Gastrocnemius medialis (tissue), 4 donors: Measurements from ENCODE around the gene SLC45A1.

Experiments
- POLR2A ChIP-seq, 2 donors: fragments of 450-650 bp; IDR thresholded peaks; one replicate each; pipeline ENCODE4 v1.6.1; 2017; ENCODE audit warnings: antibody characterized with exemption in 2 of 2, mild to moderate bottlenecking in 2 of 2, moderate library complexity in 2 of 2
- TF ChIP-seq, protein P1 (sequence below), 5 experiments: fragments of 450-650 bp in 3 of 5; fragments of 200-600 bp in 2 of 5; sonication (generic) in 2 of 5; IDR thresholded peaks in 4 of 5; conservative IDR thresholded peaks in 1 of 5; 1 replicate in 4 of 5; 2 replicates in 1 of 5; pipeline ENCODE4 v1.5.1; 2016 to 2019; ENCODE audit warnings: antibody characterized with exemption in 5 of 5, mild to moderate bottlenecking in 3 of 5, moderate library complexity in 3 of 5

- TF ChIP-seq, protein P1, sequence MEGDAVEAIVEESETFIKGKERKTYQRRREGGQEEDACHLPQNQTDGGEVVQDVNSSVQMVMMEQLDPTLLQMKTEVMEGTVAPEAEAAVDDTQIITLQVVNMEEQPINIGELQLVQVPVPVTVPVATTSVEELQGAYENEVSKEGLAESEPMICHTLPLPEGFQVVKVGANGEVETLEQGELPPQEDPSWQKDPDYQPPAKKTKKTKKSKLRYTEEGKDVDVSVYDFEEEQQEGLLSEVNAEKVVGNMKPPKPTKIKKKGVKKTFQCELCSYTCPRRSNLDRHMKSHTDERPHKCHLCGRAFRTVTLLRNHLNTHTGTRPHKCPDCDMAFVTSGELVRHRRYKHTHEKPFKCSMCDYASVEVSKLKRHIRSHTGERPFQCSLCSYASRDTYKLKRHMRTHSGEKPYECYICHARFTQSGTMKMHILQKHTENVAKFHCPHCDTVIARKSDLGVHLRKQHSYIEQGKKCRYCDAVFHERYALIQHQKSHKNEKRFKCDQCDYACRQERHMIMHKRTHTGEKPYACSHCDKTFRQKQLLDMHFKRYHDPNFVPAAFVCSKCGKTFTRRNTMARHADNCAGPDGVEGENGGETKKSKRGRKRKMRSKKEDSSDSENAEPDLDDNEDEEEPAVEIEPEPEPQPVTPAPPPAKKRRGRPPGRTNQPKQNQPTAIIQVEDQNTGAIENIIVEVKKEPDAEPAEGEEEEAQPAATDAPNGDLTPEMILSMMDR (IDR thresholded peaks at IDR 0.05 in 4 of 5, conservative IDR thresholded peaks at IDR 0.05 in 1 of 5) = no peak
- TF ChIP-seq POLR2A (IDR thresholded peaks at IDR 0.05) = peak; percentile 40 to 75
These were observed 55.8 kb downstream of the SLC45A1 start for GRCh38 chr1:8373581-8374241.
